ENCODE results near the gene KCND3.

KCND3 gene

DNA sequence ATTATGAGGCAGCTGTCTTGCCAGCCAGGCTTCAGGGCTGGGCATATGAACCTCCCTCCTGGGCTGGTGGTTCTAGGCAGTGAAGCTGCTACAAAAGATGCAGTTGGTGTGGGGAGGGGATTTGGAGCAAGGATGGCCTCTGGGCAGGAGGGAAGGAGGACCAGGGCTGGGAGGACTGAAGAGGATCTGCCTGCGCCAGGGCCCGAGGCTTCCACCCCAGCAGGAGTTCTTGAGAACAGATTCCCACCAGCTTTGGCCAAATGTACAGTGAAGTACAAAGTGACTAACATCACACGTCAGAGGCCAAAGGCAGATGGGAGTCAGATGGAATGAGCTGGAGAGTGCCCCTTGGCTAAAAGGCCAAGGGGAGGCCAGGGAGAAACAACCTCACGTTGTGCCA lies 171.4 kb downstream of the KCND3 start:
- Histone ChIP-seq H3F3A (ENCODE audit: low read depth) (no peaks in the 10 kb centered on the region), H3K4me1 (ENCODE audit: insufficient read depth, low read length, poor library complexity, severe bottlenecking) (no peaks in the 10 kb centered on the region)
- TF ChIP-seq EZH2phosphoT487 (IDR thresholded peaks at IDR 0.05; ENCODE audit: borderline replicate concordance): no peak
- TF ChIP-seq, protein P1, sequence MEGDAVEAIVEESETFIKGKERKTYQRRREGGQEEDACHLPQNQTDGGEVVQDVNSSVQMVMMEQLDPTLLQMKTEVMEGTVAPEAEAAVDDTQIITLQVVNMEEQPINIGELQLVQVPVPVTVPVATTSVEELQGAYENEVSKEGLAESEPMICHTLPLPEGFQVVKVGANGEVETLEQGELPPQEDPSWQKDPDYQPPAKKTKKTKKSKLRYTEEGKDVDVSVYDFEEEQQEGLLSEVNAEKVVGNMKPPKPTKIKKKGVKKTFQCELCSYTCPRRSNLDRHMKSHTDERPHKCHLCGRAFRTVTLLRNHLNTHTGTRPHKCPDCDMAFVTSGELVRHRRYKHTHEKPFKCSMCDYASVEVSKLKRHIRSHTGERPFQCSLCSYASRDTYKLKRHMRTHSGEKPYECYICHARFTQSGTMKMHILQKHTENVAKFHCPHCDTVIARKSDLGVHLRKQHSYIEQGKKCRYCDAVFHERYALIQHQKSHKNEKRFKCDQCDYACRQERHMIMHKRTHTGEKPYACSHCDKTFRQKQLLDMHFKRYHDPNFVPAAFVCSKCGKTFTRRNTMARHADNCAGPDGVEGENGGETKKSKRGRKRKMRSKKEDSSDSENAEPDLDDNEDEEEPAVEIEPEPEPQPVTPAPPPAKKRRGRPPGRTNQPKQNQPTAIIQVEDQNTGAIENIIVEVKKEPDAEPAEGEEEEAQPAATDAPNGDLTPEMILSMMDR (conservative IDR thresholded peaks at IDR 0.05; ENCODE audit: low read length): no peak

DNA sequence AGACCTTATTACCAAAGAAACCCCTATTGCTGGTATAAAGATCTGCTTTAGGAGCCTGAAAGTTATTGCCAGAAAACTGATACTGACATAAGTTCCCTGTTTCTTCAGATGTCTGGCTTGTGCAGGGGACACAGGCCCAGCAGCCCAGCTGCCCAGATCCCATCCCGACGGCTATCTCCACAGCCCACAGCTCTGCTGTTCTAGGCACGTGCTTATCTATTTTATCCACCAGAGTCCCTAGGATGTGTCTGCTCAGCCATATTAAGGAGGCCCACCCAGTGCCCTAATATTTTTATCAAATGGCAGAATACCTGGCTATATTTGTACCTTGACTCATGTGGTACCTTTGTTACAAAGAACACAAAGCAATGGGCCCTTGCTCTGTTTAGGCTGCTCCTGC lies 174.8 kb downstream of the KCND3 start:
- Histone ChIP-seq H3K36me3 (ENCODE audit: insufficient read depth, low read length) (no peaks in the 10 kb centered on the region), H3K9me3 (ENCODE audit: insufficient read depth, low read depth, low read length) (no peaks in the 10 kb centered on the region), H3F3A (ENCODE audit: low read depth) (no peaks in the 10 kb centered on the region), H3K9ac (ENCODE audit: low read depth, low read length, poor library complexity, severe bottlenecking) (no peak overlapping the region), H4K20me1 (ENCODE audit: insufficient read depth, low read length, poor library complexity, severe bottlenecking) (no peaks in the 10 kb centered on the region), H3K27me3 (ENCODE audit: insufficient read depth, low read length, poor library complexity, severe bottlenecking) (no peaks in the 10 kb centered on the region), H3K4me2 (ENCODE audit: low read depth, low read length, poor library complexity, severe bottlenecking) (no peak overlapping the region), H2AFZ (ENCODE audit: low read length) (no peak overlapping the region), H3K79me2 (ENCODE audit: insufficient read depth, low read length) (no peaks in the 10 kb centered on the region), H3K9me2 (replicated peaks; ENCODE audit: low read depth, low read length) (no peaks in the 10 kb centered on the region), H3K4me3 (ENCODE audit: low read length, poor library complexity, severe bottlenecking) (no peak overlapping the region), H3K4me1 (ENCODE audit: insufficient read depth, low read length, poor library complexity, severe bottlenecking) (no peaks in the 10 kb centered on the region)
- TF ChIP-seq, protein P1 (conservative IDR thresholded peaks at IDR 0.05; ENCODE audit: low read length): no peak
- no peak for TF ChIP-seq EZH2phosphoT487 (IDR thresholded peaks at IDR 0.05; ENCODE audit: borderline replicate concordance)

More for the DNA sequence above, 171.4 kb downstream of the KCND3 start:
- Histone ChIP-seq H3K9ac (ENCODE audit: low read depth, low read length, poor library complexity, severe bottlenecking) (no peak overlapping the region), H4K20me1 (ENCODE audit: insufficient read depth, low read length, poor library complexity, severe bottlenecking) (no peaks in the 10 kb centered on the region), H3K4me2 (ENCODE audit: low read depth, low read length, poor library complexity, severe bottlenecking) (no peak overlapping the region), H3K79me2 (ENCODE audit: insufficient read depth, low read length) (no peaks in the 10 kb centered on the region), H3K36me3 (ENCODE audit: insufficient read depth, low read length) (no peaks in the 10 kb centered on the region), H3K9me2 (replicated peaks; ENCODE audit: low read depth, low read length) (no peaks in the 10 kb centered on the region), H3K9me3 (ENCODE audit: insufficient read depth, low read depth, low read length) (no peaks in the 10 kb centered on the region), H2AFZ (ENCODE audit: low read length) (no peak overlapping the region), H3K4me3 (ENCODE audit: low read length, poor library complexity, severe bottlenecking) (no peak overlapping the region), H3K27me3 (ENCODE audit: insufficient read depth, low read length, poor library complexity, severe bottlenecking) (no peaks in the 10 kb centered on the region)

DNA sequence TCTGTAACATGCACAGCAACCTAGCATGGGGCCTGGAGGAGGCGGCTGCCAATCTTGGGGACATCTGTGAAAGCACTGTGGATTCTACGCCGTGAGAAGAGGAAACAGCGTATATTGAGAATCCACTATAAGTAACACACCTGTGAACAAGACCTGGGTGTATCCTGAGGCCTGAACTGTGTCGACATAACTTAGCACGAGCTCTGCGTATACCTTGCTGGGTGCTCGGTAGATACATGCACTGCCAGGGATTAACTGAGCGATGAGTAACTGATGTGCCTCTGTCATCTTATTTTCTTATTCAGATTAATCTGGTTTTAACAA lies 175.2 kb downstream of the KCND3 start:
- Histone ChIP-seq H4K20me1 (ENCODE audit: insufficient read depth, low read length, poor library complexity, severe bottlenecking) (no peaks in the 10 kb centered on the region), H3K27me3 (ENCODE audit: insufficient read depth, low read length, poor library complexity, severe bottlenecking) (no peaks in the 10 kb centered on the region), H3K4me1 (ENCODE audit: insufficient read depth, low read length, poor library complexity, severe bottlenecking) (no peaks in the 10 kb centered on the region), H3K9me3 (ENCODE audit: insufficient read depth, low read depth, low read length) (no peaks in the 10 kb centered on the region), H3K4me3 (ENCODE audit: low read length, poor library complexity, severe bottlenecking) (no peak overlapping the region), H3K79me2 (ENCODE audit: insufficient read depth, low read length) (no peaks in the 10 kb centered on the region), H3K9ac (ENCODE audit: low read depth, low read length, poor library complexity, severe bottlenecking) (no peak overlapping the region), H3K9me2 (replicated peaks; ENCODE audit: low read depth, low read length) (no peaks in the 10 kb centered on the region), H2AFZ (ENCODE audit: low read length) (no peak overlapping the region), H3K36me3 (ENCODE audit: insufficient read depth, low read length) (no peaks in the 10 kb centered on the region), H3F3A (ENCODE audit: low read depth) (no peaks in the 10 kb centered on the region), H3K4me2 (ENCODE audit: low read depth, low read length, poor library complexity, severe bottlenecking) (no peak overlapping the region)
- no peak for TF ChIP-seq EZH2phosphoT487 (IDR thresholded peaks at IDR 0.05; ENCODE audit: borderline replicate concordance)
- TF ChIP-seq, protein P1 (conservative IDR thresholded peaks at IDR 0.05; ENCODE audit: low read length): no peak
